OCI-LY7 (cell line): ENCODE measurements around the gene POR.

Source experiments
- CTCF ChIP-seq: fragments of 200-600 bp; sonication (generic); conservative IDR thresholded peaks from 2 replicates; pipeline ENCODE4 v1.5.1; 2014; ENCODE audit warnings: mild to moderate bottlenecking, antibody characterized with exemption, low read length, moderate library complexity, mixed read lengths
- EZH2phosphoT487 ChIP-seq: fragments of 200-600 bp; sonication (generic); IDR thresholded peaks from 2 replicates; pipeline ENCODE4 v1.6.1; 2018; ENCODE audit warnings: low read depth, borderline replicate concordance, mild to moderate bottlenecking, mixed run types, antibody characterized with exemption, low read length, moderate library complexity, mixed read lengths

- TF ChIP-seq CTCF (no peak), EZH2phosphoT487 (no peak)
These were observed 74.8 kb downstream of the POR start for GRCh38 chr7:75989500-75990388.
